ENCODE data around the gene ABCC3.

The ABCC3 gene

GRCh38 chr17:50634224-50634914, at the start of gene ABCC3:
Gene ABCC3 (plus strand): TSS chr17:50634881. CDS start chr17:50634937, 56 bp downstream.
- DNase-seq = no peak

GRCh38 chr17:50585346-50585745, 49.3 kb upstream of the ABCC3 start:
- no peak for DNase-seq

GRCh38 chr17:50585891-50586290, 48.8 kb upstream of the ABCC3 start:
- no peak for DNase-seq

- no peak for DNase-seq
These were observed 48.0 kb upstream of the ABCC3 start for GRCh38 chr17:50586421-50587247.

- DNase-seq = no peak
These were observed 47.1 kb upstream of the ABCC3 start for GRCh38 chr17:50587571-50587970.

- DNase-seq = no peak
These were observed 46.2 kb upstream of the ABCC3 start for GRCh38 chr17:50588391-50589049.

GRCh38 chr17:50589095-50589705, 45.5 kb upstream of the ABCC3 start:
- DNase-seq = no peak

- DNase-seq = no peak
These were observed 43.5 kb upstream of the ABCC3 start for GRCh38 chr17:50590946-50591737.

- no peak for DNase-seq
These were observed 41.4 kb upstream of the ABCC3 start for GRCh38 chr17:50593321-50593720.

GRCh38 chr17:50594128-50594823, 40.4 kb upstream of the ABCC3 start:
- DNase-seq = no peak

- DNase-seq = no peak
These were observed 39.8 kb upstream of the ABCC3 start for GRCh38 chr17:50594892-50595291.

GRCh38 chr17:50596191-50597037, 38.3 kb upstream of the ABCC3 start:
- no peak for DNase-seq

- no peak for DNase-seq
These were observed 36.2 kb upstream of the ABCC3 start for GRCh38 chr17:50598487-50598886.

GRCh38 chr17:50599606-50600005, 35.1 kb upstream of the ABCC3 start:
- no peak for DNase-seq

GRCh38 chr17:50601823-50602375, 32.8 kb upstream of the ABCC3 start:
- no peak for DNase-seq

GRCh38 chr17:50602836-50603235, 31.8 kb upstream of the ABCC3 start:
- DNase-seq = no peak

- DNase-seq = no peak
These were observed 31.3 kb upstream of the ABCC3 start for GRCh38 chr17:50603340-50603739.

GRCh38 chr17:50604513-50604912, 30.2 kb upstream of the ABCC3 start:
- no peak for DNase-seq

- DNase-seq = no peak
These were observed 29.3 kb upstream of the ABCC3 start for GRCh38 chr17:50605429-50605828.

- no peak for DNase-seq
These were observed 27.0 kb upstream of the ABCC3 start for GRCh38 chr17:50607522-50608175.
